Fibroblast of pulmonary artery (primary cell): ENCODE data around the gene ABT1.
A peak's percentile ranks its signal among the peaks of the same experiment; 100 is the strongest.

ENCODE experiments used
- DNase-seq: peaks from one replicate; pipeline ENCODE4 v3.0.0-alpha.2; 2010; ENCODE audit warnings: low read depth
- H3K4me3 ChIP-seq: replicated peaks from 2 replicates; pipeline ENCODE4 v1.5.1; 2011; ENCODE audit warnings: low read depth, mild to moderate bottlenecking, control low read depth, low read length, moderate library complexity
- CTCF ChIP-seq: IDR thresholded peaks from 2 replicates; pipeline ENCODE4 v1.5.1; 2011; ENCODE audit warnings: mild to moderate bottlenecking, control low read depth, low read length, inconsistent platforms; ENCODE audit errors: missing control alignments

Gene ABT1

DNA sequence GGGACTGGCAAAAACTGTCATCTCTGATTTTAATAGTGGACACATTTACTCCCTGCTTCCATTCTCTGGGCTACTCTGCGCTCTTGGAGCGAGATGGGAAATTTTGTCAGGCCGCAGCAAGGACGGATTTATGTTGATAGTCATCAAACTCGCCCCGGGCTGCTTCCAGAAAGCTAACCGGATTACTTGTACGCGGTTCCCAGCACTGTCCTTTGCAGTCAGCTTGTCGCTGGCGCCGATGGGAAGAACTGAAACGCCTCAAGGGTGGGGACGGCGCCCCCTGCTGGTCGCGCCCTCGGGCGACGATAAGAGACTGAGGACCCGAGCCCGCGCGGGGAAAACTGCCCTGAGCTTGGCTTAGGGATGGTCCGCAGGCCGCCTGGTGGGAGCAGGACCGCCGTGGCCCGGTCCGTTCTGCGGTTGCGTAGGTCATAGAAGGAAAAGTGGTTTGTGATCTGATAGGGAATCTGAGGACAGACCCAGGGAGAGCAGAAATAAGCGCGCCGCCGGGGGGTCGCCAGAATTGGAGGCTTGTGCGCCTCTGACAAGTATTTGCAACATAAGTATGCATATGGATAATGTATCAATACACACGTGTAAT lies 984 bp upstream of the ABT1 start:
- peak; percentile 88 for DNase-seq
- H3K4me3 ChIP-seq, result peak overlapping the region; percentile 99
- TF ChIP-seq CTCF, result peak; percentile 88

GRCh38 chr6:26597389-26597766 lies 625 bp downstream of the ABT1 start:
- no peak for DNase-seq
- H3K4me3 ChIP-seq, result peak overlapping the region; percentile 99
- no peak for TF ChIP-seq CTCF

DNA sequence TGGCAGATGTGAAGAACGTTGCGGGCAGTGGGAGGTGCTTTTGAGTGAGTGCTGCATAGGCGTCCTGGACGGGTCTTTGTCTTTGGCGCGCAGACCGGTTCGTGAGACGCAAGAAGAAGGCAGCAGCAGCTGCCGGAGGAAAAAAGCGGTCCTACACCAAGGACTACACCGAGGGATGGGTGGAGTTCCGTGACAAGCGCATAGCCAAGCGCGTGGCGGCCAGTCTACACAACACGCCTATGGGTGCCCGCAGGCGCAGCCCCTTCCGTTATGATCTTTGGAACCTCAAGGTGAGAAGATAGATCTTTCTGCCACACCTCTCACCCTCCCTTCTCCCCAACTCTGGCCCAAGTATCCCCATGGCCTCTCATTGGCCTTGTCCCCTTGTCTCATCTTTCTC lies 1.1 kb downstream of the ABT1 start:
- DNase-seq, result no peak
- TF ChIP-seq CTCF, result no peak
- peak overlapping the region; percentile 99 for H3K4me3 ChIP-seq

GRCh38 chr6:26598267-26598666 lies 1.5 kb downstream of the ABT1 start:
- no peak for TF ChIP-seq CTCF
- DNase-seq, result no peak
- H3K4me3 ChIP-seq, result peak overlapping the region; percentile 99

GRCh38 chr6:26599134-26599533 lies 2.4 kb downstream of the ABT1 start:
- H3K4me3 ChIP-seq, result no peak overlapping the region
- no peak for DNase-seq
- TF ChIP-seq CTCF, result no peak

GRCh38 chr6:26599591-26599990 lies 2.8 kb downstream of the ABT1 start:
- DNase-seq, result no peak
- no peak overlapping the region for H3K4me3 ChIP-seq
- no peak for TF ChIP-seq CTCF

- no peak overlapping the region for H3K4me3 ChIP-seq
- no peak for DNase-seq
- no peak for TF ChIP-seq CTCF
These were observed 4.0 kb downstream of the ABT1 start for GRCh38 chr6:26600759-26601158.
